ENCODE data around the gene CHL1.

CHL1 gene, protein sequence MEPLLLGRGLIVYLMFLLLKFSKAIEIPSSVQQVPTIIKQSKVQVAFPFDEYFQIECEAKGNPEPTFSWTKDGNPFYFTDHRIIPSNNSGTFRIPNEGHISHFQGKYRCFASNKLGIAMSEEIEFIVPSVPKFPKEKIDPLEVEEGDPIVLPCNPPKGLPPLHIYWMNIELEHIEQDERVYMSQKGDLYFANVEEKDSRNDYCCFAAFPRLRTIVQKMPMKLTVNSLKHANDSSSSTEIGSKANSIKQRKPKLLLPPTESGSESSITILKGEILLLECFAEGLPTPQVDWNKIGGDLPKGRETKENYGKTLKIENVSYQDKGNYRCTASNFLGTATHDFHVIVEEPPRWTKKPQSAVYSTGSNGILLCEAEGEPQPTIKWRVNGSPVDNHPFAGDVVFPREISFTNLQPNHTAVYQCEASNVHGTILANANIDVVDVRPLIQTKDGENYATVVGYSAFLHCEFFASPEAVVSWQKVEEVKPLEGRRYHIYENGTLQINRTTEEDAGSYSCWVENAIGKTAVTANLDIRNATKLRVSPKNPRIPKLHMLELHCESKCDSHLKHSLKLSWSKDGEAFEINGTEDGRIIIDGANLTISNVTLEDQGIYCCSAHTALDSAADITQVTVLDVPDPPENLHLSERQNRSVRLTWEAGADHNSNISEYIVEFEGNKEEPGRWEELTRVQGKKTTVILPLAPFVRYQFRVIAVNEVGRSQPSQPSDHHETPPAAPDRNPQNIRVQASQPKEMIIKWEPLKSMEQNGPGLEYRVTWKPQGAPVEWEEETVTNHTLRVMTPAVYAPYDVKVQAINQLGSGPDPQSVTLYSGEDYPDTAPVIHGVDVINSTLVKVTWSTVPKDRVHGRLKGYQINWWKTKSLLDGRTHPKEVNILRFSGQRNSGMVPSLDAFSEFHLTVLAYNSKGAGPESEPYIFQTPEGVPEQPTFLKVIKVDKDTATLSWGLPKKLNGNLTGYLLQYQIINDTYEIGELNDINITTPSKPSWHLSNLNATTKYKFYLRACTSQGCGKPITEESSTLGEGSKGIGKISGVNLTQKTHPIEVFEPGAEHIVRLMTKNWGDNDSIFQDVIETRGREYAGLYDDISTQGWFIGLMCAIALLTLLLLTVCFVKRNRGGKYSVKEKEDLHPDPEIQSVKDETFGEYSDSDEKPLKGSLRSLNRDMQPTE (N-terminal part only)

DNA sequence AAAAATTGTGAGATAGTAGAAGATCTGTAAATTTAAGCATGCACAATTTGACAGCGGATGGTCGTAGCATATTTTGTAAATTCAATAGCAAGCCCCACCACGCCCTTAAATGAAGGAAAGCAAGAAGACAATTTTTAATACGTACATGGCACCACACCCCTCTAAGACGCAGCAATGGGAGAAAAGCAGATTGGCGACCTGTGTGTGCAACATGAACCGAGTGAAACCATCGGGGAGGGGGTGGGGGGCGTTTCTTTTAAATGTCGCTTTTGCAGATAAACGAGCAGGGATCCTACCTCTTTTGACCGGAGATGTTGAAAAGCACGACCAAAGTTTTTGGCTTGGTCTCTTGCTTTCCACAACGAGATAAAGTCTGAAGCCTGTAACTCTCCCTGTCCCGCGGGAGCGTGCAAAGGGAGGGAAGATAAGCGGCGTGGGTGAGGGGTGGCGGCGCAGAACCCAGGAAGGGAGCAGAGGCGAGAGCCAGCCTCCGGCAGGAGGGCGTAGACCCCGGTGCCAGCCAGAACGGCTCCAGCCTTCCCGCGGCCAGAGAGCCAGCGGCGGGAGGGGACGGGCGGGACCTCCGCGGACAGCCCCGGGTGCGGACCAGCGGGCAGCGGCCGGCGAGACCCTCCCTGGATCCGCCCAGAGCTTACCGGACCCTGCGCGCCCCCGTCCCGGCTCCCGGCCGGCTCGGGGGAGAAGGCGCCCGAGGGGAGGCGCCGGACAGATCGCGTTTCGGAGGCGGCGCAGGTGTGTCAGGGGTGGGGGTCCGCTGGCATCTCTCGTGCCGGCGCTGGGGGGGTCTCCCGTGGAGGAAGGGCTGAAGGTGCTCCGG, at the start of gene CHL1:
CHL1 (plus strand) TSS at position 453 of the 838 bp plus-strand sequence. CDS start 123,014 bp downstream, outside the sequence.
- DNase-seq (ENCODE audit: insufficient read length, low spot score) (no peak), FAIRE-seq (no peak)
- TF ChIP-seq, protein P1, sequence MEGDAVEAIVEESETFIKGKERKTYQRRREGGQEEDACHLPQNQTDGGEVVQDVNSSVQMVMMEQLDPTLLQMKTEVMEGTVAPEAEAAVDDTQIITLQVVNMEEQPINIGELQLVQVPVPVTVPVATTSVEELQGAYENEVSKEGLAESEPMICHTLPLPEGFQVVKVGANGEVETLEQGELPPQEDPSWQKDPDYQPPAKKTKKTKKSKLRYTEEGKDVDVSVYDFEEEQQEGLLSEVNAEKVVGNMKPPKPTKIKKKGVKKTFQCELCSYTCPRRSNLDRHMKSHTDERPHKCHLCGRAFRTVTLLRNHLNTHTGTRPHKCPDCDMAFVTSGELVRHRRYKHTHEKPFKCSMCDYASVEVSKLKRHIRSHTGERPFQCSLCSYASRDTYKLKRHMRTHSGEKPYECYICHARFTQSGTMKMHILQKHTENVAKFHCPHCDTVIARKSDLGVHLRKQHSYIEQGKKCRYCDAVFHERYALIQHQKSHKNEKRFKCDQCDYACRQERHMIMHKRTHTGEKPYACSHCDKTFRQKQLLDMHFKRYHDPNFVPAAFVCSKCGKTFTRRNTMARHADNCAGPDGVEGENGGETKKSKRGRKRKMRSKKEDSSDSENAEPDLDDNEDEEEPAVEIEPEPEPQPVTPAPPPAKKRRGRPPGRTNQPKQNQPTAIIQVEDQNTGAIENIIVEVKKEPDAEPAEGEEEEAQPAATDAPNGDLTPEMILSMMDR (IDR thresholded peaks at IDR 0.05; ENCODE audit: insufficient read depth, missing control alignments) = no peak

DNA sequence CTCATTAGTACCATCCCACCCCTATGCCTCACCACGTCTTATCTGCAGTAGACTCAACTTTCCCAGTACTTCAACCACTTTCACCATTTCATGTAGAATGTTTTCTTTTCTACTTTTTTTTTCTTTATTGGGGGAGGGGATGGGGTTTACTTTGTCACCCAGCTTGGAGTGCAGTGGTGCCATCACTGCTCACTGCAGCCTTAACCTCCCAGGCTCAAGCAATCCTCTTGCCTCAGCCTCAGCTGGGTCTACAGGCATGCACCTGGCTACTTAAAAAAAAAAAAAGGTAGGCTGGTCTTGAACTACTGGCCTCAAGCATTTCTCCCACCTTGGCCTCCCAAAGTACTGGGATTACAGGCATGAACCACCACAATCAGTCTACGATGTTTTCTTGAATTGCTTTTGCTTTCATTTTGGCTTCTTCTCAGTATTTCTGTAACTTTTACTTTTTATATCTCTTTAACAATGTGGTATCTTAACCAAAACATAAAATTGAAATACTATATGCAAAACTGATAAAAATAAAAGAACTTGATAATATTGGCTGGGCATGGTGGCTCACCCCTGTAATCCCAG, 44.9 kb upstream of the CHL1 start:
- TF ChIP-seq, protein P1 (IDR thresholded peaks at IDR 0.05; ENCODE audit: insufficient read depth, missing control alignments) = no peak
- DNase-seq (ENCODE audit: insufficient read length, low spot score) = no peak
- FAIRE-seq = no peak

DNA sequence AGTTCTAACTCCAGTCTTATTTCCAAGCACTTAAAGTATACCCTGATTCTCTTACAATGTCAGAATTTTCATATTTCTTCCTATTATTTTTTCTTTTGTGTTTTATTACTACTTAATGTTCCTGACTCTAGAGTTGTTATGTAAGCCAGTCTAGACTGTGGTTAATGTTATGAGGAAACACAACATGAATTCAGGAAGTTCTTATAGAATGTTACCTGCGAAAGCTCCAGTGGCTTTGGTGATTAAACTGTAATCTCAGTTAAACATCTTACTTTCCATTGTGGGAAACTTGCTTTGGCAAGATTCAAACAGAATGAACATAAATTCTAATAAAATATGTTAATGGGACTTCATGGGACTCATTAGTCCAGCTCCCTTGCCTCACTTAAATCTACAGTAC, 36.6 kb upstream of the CHL1 start:
- DNase-seq (ENCODE audit: insufficient read length, low spot score) (no peak), FAIRE-seq (no peak)
- TF ChIP-seq, protein P1 (IDR thresholded peaks at IDR 0.05; ENCODE audit: insufficient read depth, missing control alignments) = no peak

DNA sequence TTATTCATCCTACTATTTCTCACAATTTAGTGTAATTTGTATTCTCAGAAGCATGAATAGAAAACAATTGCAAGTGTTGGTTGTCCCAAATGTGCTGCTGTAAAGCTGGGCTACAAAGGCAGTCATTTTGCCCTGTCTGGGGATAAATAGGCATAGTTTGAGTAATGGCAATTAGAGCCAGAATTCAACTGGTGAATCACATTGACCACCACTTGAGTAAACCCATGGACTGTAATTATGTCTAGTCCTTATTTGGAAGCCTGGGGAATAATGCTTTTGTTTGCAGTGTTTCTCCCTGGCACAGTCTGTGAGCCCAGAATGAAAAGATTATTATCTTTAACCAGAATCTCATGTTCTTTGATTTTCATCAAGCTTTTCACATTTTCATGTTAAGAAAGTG, 30.5 kb upstream of the CHL1 start:
- DNase-seq (ENCODE audit: insufficient read length, low spot score) (no peak), FAIRE-seq (no peak)
- TF ChIP-seq, protein P1 (IDR thresholded peaks at IDR 0.05; ENCODE audit: insufficient read depth, missing control alignments) = no peak

DNA sequence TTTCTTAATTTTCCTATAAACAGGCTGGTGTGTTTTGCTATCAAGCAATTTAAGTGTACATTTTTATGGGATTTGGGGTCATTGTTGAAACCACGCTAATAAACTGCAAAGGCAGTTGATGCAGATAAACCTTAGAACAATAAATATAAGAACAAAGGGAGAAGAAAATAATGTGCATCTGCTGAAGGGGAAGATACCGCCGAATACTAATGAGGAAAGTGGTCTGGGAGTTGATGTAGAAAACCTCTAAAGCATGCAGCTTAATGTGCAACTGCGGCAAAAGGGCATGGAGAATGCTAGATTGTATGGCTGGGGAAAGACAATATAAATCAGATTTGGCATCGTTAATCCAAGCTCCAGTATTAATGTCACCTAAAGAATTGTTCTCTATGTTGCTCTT, 29.8 kb upstream of the CHL1 start:
- TF ChIP-seq, protein P1 (IDR thresholded peaks at IDR 0.05; ENCODE audit: insufficient read depth, missing control alignments) = no peak
- FAIRE-seq = no peak
- no peak for DNase-seq (ENCODE audit: insufficient read length, low spot score)

DNA sequence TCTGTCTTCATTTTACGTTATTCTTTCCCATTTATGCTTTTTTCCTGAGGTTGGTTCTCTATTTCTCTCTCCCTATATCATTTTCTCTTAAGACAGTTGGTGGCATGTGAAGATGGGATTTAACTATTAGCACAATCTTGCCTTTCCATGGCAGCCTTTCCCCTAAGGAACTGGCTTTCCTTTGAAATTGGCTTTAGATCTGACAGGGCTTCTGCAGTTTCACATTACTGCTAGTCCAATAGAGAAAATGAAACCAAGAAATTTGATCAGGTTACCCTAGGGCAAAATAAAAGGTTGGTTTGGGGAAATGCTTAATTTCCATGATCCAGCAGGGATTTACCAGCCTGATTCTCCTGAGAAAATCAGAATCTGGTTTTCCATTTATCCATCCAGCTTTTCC, 22.7 kb upstream of the CHL1 start:
- no peak for FAIRE-seq
- no peak for DNase-seq (ENCODE audit: insufficient read length, low spot score)
- TF ChIP-seq, protein P1 (IDR thresholded peaks at IDR 0.05; ENCODE audit: insufficient read depth, missing control alignments) = no peak

Data from D721Med (cell line).